ENCODE data around the gene FAHD2A. TPM values are rescaled to one million over a fixed set of nuclear protein-coding genes. Genes with fewer than 3 reads are reported as not detected.

FAHD2A gene, protein sequence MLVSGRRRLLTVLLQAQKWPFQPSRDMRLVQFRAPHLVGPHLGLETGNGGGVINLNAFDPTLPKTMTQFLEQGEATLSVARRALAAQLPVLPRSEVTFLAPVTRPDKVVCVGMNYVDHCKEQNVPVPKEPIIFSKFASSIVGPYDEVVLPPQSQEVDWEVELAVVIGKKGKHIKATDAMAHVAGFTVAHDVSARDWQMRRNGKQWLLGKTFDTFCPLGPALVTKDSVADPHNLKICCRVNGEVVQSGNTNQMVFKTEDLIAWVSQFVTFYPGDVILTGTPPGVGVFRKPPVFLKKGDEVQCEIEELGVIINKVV
- total RNA-seq, result 42.0 TPM

DNA sequence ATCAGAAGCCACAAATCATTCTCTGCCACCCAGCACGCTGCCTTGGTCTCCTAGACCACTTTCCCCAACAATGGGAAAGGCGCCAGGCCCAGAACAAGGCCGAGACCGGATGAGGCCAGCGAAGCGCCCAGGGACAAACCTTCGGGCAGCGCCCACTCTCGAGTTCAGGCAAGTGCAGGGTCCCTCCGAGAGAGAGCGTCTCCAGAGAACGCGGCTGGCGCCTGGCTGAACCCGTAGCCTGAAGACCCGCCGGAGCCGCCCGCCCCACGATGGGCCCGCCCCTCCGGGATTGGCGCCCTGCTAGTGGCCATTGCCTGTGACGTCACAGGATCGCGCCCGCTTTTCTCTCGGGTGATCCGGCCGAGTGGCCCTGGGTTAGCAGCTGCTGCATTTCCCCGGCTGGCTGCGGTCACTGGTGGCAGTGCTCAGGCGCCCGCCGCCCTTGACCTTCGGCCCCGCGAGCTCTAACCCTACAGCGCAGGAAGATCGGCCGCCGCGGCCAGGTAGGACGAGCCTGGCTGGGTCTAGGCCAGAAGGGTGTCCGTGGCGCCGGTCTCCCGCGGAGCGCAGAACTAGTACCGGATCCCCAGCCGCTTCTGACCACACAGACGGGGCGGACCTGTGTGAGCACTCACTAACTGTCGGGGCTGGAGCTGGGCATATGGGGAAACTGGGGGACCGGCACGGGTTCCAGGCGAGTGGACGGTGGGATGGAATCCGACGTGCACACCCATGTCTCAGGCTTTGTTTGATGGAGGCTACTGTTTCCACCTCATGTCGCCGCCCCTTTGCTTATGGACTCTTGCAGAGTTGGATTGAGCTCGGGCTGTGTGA lies at the start of gene FAHD2A:
FAHD2A (plus strand) TSS at position 339 of the 834 bp plus-strand sequence. CDS start 2,851 bp downstream, outside the sequence.
- no peaks in the 10 kb centered on the region for H3K27me3 ChIP-seq
- H3K36me3 ChIP-seq, result no peaks in the 10 kb centered on the region
- TF ChIP-seq POLR2AphosphoS5 (IDR thresholded peaks at IDR 0.05; ENCODE audit: insufficient read depth in 1 of 2, low read depth in 1 of 2) (peak; percentile 84 to 89), POLR2A (IDR thresholded peaks at IDR 0.05) (peak in 1 of 2 donors; percentile 33)
- TF ChIP-seq, protein P1, sequence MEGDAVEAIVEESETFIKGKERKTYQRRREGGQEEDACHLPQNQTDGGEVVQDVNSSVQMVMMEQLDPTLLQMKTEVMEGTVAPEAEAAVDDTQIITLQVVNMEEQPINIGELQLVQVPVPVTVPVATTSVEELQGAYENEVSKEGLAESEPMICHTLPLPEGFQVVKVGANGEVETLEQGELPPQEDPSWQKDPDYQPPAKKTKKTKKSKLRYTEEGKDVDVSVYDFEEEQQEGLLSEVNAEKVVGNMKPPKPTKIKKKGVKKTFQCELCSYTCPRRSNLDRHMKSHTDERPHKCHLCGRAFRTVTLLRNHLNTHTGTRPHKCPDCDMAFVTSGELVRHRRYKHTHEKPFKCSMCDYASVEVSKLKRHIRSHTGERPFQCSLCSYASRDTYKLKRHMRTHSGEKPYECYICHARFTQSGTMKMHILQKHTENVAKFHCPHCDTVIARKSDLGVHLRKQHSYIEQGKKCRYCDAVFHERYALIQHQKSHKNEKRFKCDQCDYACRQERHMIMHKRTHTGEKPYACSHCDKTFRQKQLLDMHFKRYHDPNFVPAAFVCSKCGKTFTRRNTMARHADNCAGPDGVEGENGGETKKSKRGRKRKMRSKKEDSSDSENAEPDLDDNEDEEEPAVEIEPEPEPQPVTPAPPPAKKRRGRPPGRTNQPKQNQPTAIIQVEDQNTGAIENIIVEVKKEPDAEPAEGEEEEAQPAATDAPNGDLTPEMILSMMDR (IDR thresholded peaks at IDR 0.05), result no peak
- H3K9me3 ChIP-seq, result no peaks in the 10 kb centered on the region
- DNase-seq (ENCODE audit: extremely low spot score in 2 of 2), result peak in 1 of 2 donors; percentile 92
- peaks cover 22% of the 10 kb centered on the region for H3K4me1 ChIP-seq
- intact Hi-C loops (cut with DNase I), result no loop called here
- peak within 1 kb of the TSS; percentile 69 to 71 for H3K4me3 ChIP-seq
- peak within 1 kb of the TSS; percentile 78 for H3K27ac ChIP-seq

GRCh38 chr2:95353055-95353575 lies 49.4 kb upstream of the FAHD2A start:
- intact Hi-C loops (cut with DNase I), result no loop called here
- no peak overlapping the region for H3K4me3 ChIP-seq
- no peaks in the 10 kb centered on the region for H3K36me3 ChIP-seq
- H3K4me1 ChIP-seq, result peaks cover 11% of the 10 kb centered on the region
- H3K27me3 ChIP-seq, result no peaks in the 10 kb centered on the region
- DNase-seq (ENCODE audit: extremely low spot score in 2 of 2), result peak; percentile 56 to 77
- no peak for TF ChIP-seq POLR2AphosphoS5 (IDR thresholded peaks at IDR 0.05; ENCODE audit: insufficient read depth in 1 of 2, low read depth in 1 of 2)
- TF ChIP-seq, protein P1 (IDR thresholded peaks at IDR 0.05), result no peak
- no peaks in the 10 kb centered on the region for H3K9me3 ChIP-seq
- H3K27ac ChIP-seq, result no peak overlapping the region

- Histone ChIP-seq H3K4me3 (no peak overlapping the region), H3K36me3 (no peaks in the 10 kb centered on the region), H3K27ac (no peak overlapping the region), H3K4me1 (peaks cover 11% of the 10 kb centered on the region), H3K9me3 (no peaks in the 10 kb centered on the region), H3K27me3 (no peaks in the 10 kb centered on the region)
- peak in 1 of 2 donors; percentile 82 for DNase-seq (ENCODE audit: extremely low spot score in 2 of 2)
- TF ChIP-seq, protein P1 (IDR thresholded peaks at IDR 0.05), result no peak
- TF ChIP-seq POLR2AphosphoS5 (IDR thresholded peaks at IDR 0.05; ENCODE audit: insufficient read depth in 1 of 2, low read depth in 1 of 2) (no peak), POLR2A (IDR thresholded peaks at IDR 0.05) (no peak)
- intact Hi-C loops (cut with DNase I), result no loop called here
Observed at GRCh38 chr2:95353613-95354468, 48.7 kb upstream of the FAHD2A start.

- peak in 1 of 2 donors; percentile 92 for DNase-seq (ENCODE audit: extremely low spot score in 2 of 2)
- Histone ChIP-seq H3K27ac (no peak overlapping the region), H3K36me3 (no peaks in the 10 kb centered on the region), H3K27me3 (no peaks in the 10 kb centered on the region), H3K4me3 (no peak overlapping the region), H3K4me1 (peaks cover 12% of the 10 kb centered on the region), H3K9me3 (no peaks in the 10 kb centered on the region)
- TF ChIP-seq, protein P1 (IDR thresholded peaks at IDR 0.05), result no peak
- no peak for TF ChIP-seq POLR2A (IDR thresholded peaks at IDR 0.05)
- no peak for TF ChIP-seq POLR2AphosphoS5 (IDR thresholded peaks at IDR 0.05; ENCODE audit: insufficient read depth in 1 of 2, low read depth in 1 of 2)
- intact Hi-C loops (cut with DNase I), result no loop called here
Observed at GRCh38 chr2:95354469-95354901, 48.0 kb upstream of the FAHD2A start.

Data from vagina (tissue), 2 donors.